Measurements from ENCODE around the gene EXD2.

The EXD2 gene

DNA sequence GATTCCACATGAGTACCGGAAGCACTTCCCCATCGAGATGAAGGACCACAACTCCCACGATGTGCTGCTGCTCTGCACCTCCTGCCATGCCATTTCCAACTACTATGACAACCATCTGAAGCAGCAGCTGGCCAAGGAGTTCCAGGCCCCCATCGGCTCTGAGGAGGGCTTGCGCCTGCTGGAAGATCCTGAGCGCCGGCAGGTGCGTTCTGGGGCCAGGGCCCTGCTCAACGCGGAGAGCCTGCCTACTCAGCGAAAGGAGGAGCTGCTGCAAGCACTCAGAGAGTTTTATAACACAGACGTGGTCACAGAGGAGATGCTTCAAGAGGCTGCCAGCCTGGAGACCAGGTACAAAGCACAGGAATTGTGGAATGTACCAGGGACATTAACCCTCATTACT lies 46.3 kb downstream of the EXD2 start:
- Histone ChIP-seq H3K36me3 (ENCODE audit: insufficient read depth, low read length) (no peaks in the 10 kb centered on the region), H3K27ac (no peak overlapping the region), H3K9me3 (ENCODE audit: low read depth, low read length) (no peaks in the 10 kb centered on the region), H3K9ac (ENCODE audit: insufficient read length) (no peak overlapping the region), H3K4me3 (no peak overlapping the region)
- no peak for DNase-seq (ENCODE audit: low read depth, low spot score)
- no peak for TF ChIP-seq POLR2AphosphoS5 (IDR thresholded peaks at IDR 0.05; ENCODE audit: borderline replicate concordance, low read depth, low read length)
- no peak for TF ChIP-seq EZH2 (IDR thresholded peaks at IDR 0.05)
- no peak for TF ChIP-seq FOXP2 (optimal IDR thresholded peaks at IDR 0.05; ENCODE audit: control extremely low read depth, extremely low read length, insufficient read depth)

DNA sequence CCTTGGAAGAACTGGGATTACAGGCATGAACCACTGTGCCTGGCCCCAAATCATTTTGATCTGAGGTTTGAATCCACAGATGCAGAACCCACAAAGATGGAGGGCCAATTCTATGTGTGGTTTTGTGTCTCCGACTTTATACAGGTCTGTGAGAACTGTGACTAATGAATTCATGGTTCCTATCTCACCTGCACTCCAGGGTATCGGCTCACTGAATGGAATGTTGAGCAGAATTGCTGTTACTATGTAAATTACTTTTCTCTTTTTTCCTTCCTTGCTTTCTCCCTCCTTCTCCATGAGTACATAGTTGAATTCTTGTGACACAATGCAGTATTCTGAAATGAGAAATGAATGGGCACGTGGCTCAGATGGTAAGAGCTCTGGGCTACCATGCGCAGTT lies 47.6 kb downstream of the EXD2 start:
- no peak for DNase-seq (ENCODE audit: low read depth, low spot score)
- H3K36me3 ChIP-seq (ENCODE audit: insufficient read depth, low read length) = no peaks in the 10 kb centered on the region

DNA sequence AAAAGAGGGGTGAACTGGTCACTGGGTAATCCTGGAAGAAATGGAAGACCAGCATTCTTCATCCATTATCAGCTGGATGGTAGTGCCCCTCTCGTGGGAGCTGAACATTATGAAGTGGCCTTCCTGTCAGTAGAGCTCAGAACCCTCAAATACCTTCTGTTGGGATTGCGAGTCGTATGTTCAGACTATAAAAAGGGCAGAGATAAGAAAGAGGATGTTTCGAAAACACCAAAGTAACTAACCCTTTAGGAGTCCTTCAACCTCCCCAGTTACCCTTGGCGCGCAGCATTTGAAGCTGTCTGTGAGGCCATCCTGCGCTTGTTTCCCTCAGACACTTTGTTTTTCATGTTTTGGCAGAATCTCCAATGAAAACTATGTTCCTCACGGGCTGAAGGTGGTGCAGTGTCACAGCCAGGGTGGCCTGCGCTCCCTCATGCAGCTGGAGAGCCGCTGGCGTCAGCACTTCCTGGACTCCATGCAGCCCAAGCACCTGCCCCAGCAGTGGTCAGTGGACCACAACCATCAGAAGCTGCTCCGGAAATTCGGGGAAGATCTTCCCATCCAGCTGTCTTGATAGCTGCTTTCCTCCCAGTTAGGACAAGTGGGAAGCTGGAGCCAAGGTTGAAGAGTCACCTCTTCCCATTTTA lies 49.4 kb downstream of the EXD2 start:
- DNase-seq (ENCODE audit: low read depth, low spot score) = no peak
- TF ChIP-seq EZH2 (IDR thresholded peaks at IDR 0.05) (no peak), POLR2AphosphoS5 (IDR thresholded peaks at IDR 0.05; ENCODE audit: borderline replicate concordance, low read depth, low read length) (no peak), FOXP2 (optimal IDR thresholded peaks at IDR 0.05; ENCODE audit: control extremely low read depth, extremely low read length, insufficient read depth) (no peak)
- Histone ChIP-seq H3K4me3 (no peak overlapping the region), H3K9ac (ENCODE audit: insufficient read length) (no peak overlapping the region), H3K9me3 (ENCODE audit: low read depth, low read length) (no peaks in the 10 kb centered on the region), H3K27ac (no peak overlapping the region), H3K36me3 (ENCODE audit: insufficient read depth, low read length) (no peaks in the 10 kb centered on the region)

More for the DNA sequence above, 47.6 kb downstream of the EXD2 start:
- Histone ChIP-seq H3K27ac (no peak overlapping the region), H3K9me3 (ENCODE audit: low read depth, low read length) (no peaks in the 10 kb centered on the region), H3K9ac (ENCODE audit: insufficient read length) (no peak overlapping the region), H3K4me3 (no peak overlapping the region)
- TF ChIP-seq EZH2 (IDR thresholded peaks at IDR 0.05) (no peak), FOXP2 (optimal IDR thresholded peaks at IDR 0.05; ENCODE audit: control extremely low read depth, extremely low read length, insufficient read depth) (no peak), POLR2AphosphoS5 (IDR thresholded peaks at IDR 0.05; ENCODE audit: borderline replicate concordance, low read depth, low read length) (no peak)

DNA sequence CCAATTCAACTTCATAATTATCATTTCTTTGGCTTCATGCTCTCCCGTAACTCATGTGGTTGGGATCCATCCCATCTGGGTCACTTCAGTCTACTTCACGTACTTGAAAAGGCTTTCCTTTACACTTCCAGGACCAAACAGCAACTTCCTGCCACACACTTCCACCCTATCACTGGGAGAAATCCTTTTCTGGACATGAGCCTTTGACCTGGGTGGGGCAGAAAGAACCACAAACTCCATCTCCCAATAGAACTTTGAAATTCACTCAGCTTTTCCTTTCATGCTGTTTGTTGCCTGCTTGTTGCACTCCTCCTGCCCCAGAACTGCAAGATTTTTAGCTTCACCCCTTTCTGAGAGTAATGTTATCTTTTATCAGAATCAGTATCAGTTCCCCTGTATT lies 50.3 kb downstream of the EXD2 start:
- no peak overlapping the region for H3K4me3 ChIP-seq
- H3K9me3 ChIP-seq (ENCODE audit: low read depth, low read length) = no peaks in the 10 kb centered on the region
- H3K9ac ChIP-seq (ENCODE audit: insufficient read length) = no peak overlapping the region
- no peak for DNase-seq (ENCODE audit: low read depth, low spot score)
- no peaks in the 10 kb centered on the region for H3K36me3 ChIP-seq (ENCODE audit: insufficient read depth, low read length)
- TF ChIP-seq POLR2AphosphoS5 (IDR thresholded peaks at IDR 0.05; ENCODE audit: borderline replicate concordance, low read depth, low read length) = no peak
- no peak for TF ChIP-seq EZH2 (IDR thresholded peaks at IDR 0.05)
- TF ChIP-seq FOXP2 (optimal IDR thresholded peaks at IDR 0.05; ENCODE audit: control extremely low read depth, extremely low read length, insufficient read depth) = no peak
- H3K27ac ChIP-seq = no peak overlapping the region

DNA sequence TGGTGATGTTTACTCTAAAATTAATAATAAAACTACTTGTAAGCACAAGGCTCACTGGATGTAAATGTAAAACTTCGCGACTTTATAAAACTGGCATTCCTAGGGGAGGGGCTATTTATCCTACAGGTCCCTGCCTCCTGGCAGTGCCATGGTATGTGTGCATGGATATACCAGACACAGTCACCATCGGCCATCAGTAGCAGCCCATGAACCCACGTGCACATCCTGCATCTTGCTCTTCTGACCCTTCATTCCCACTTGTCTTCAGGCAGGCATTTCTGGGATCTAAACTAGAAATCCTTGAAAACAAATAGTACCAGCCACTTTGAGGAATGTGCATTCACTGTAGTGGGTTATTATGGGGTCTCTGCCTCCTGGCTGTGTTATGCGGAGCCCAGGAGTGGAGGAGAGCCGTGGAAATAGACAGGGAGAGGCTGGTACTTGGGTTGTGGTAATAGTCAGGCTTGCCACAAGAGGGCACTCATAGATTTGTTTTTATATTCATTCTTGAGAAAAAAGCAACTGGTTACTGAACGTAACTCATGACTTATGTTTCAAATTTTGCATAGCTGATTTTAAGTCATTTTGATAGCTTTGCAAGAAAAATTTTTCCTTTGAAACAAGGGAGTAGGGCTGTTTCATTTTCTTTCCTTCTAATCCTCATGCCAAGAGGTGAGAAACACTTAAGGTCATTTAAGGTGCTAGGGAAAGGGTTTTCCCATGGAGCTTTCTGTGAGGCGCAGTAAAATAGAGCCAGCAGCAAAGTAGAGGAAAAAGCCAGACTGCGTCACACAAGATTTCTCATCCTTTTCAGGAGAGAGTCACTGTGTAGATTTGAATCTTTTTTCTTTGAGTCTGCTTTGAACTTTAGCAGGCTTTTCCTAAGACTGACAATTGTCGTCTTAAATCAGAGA lies 51.3 kb downstream of the EXD2 start:
- Histone ChIP-seq H3K36me3 (ENCODE audit: insufficient read depth, low read length) (no peaks in the 10 kb centered on the region), H3K4me3 (0 out of 2 replicates have a peak overlapping the region, but pooled peaks have one; percentile 3), H3K27ac (no peak overlapping the region), H3K9ac (ENCODE audit: insufficient read length) (no peak overlapping the region), H3K9me3 (ENCODE audit: low read depth, low read length) (no peaks in the 10 kb centered on the region)
- DNase-seq (ENCODE audit: low read depth, low spot score) = peak; percentile 24
- no peak for TF ChIP-seq POLR2AphosphoS5 (IDR thresholded peaks at IDR 0.05; ENCODE audit: borderline replicate concordance, low read depth, low read length)
- no peak for TF ChIP-seq EZH2 (IDR thresholded peaks at IDR 0.05)
- TF ChIP-seq FOXP2 (optimal IDR thresholded peaks at IDR 0.05; ENCODE audit: control extremely low read depth, extremely low read length, insufficient read depth) = no peak

DNA sequence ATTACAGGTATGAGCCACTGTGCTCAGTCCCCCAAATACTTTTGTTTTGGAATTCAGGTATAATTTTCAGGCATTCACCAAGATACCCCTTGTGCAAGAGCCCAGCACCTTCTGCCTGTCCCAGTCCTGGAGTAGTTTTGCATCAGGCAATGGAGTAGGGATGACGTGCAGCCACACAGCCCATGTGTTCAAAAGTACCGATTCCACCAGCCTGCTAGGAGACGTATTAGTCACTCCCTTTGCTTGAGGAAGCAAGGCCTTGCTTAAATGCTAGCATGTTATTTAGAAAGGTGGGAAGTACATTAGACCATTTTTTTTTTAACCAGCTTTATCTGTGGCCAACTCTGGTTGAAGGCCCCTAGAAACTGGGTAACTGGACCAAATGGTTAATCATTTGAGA lies 53.6 kb downstream of the EXD2 start:
- Histone ChIP-seq H3K9ac (ENCODE audit: insufficient read length) (no peak overlapping the region), H3K36me3 (ENCODE audit: insufficient read depth, low read length) (no peaks in the 10 kb centered on the region), H3K4me3 (no peak overlapping the region), H3K9me3 (ENCODE audit: low read depth, low read length) (no peaks in the 10 kb centered on the region), H3K27ac (no peak overlapping the region)
- DNase-seq (ENCODE audit: low read depth, low spot score) = no peak
- no peak for TF ChIP-seq FOXP2 (optimal IDR thresholded peaks at IDR 0.05; ENCODE audit: control extremely low read depth, extremely low read length, insufficient read depth)
- no peak for TF ChIP-seq POLR2AphosphoS5 (IDR thresholded peaks at IDR 0.05; ENCODE audit: borderline replicate concordance, low read depth, low read length)
- TF ChIP-seq EZH2 (IDR thresholded peaks at IDR 0.05) = no peak

GRCh38 chr14:69246331-69246730 lies 55.0 kb downstream of the EXD2 start:
- no peak for DNase-seq (ENCODE audit: low read depth, low spot score)
- no peak overlapping the region for H3K27ac ChIP-seq
- TF ChIP-seq FOXP2 (optimal IDR thresholded peaks at IDR 0.05; ENCODE audit: control extremely low read depth, extremely low read length, insufficient read depth) (no peak), EZH2 (IDR thresholded peaks at IDR 0.05) (no peak), POLR2AphosphoS5 (IDR thresholded peaks at IDR 0.05; ENCODE audit: borderline replicate concordance, low read depth, low read length) (no peak)
- H3K9ac ChIP-seq (ENCODE audit: insufficient read length) = no peak overlapping the region
- no peak overlapping the region for H3K4me3 ChIP-seq
- no peaks in the 10 kb centered on the region for H3K9me3 ChIP-seq (ENCODE audit: low read depth, low read length)
- H3K36me3 ChIP-seq (ENCODE audit: insufficient read depth, low read length) = no peaks in the 10 kb centered on the region

GRCh38 chr14:69247676-69248440 lies 56.6 kb downstream of the EXD2 start:
- Histone ChIP-seq H3K9ac (ENCODE audit: insufficient read length) (no peak overlapping the region), H3K27ac (no peak overlapping the region), H3K9me3 (ENCODE audit: low read depth, low read length) (no peaks in the 10 kb centered on the region), H3K4me3 (no peak overlapping the region), H3K36me3 (ENCODE audit: insufficient read depth, low read length) (no peaks in the 10 kb centered on the region)
- TF ChIP-seq EZH2 (IDR thresholded peaks at IDR 0.05) (no peak), FOXP2 (optimal IDR thresholded peaks at IDR 0.05; ENCODE audit: control extremely low read depth, extremely low read length, insufficient read depth) (no peak), POLR2AphosphoS5 (IDR thresholded peaks at IDR 0.05; ENCODE audit: borderline replicate concordance, low read depth, low read length) (no peak)
- no peak for DNase-seq (ENCODE audit: low read depth, low spot score)

All from SK-N-MC (cell line).